CD14-positive monocyte (primary cell): ENCODE data around the gene ZNF513. TPM values are rescaled to one million over a fixed set of nuclear protein-coding genes. Genes with fewer than 3 reads are reported as not detected.
A peak's percentile ranks its signal among the peaks of the same experiment; 100 is the strongest.

Experiments
- DNase-seq, 3 donors: peaks; one replicate each; pipeline ENCODE4 v3.0.0-alpha.2; 2011 to 2022
- H2AFZ ChIP-seq: 2 replicates; pipeline ENCODE4 v1.6.0; 2012; ENCODE audit warnings: mild to moderate bottlenecking, low read depth, low read length, inconsistent platforms; ENCODE audit not compliant: insufficient read depth, poor library complexity, severe bottlenecking
- H3K27ac ChIP-seq, 2 donors: 1 replicate in 1 of 2; 2 replicates in 1 of 2; pipeline ENCODE4 v1.5.1; 2012 to 2013; ENCODE audit warnings: low read length in 2 of 2, control low read depth in 1 of 2, inconsistent platforms in 1 of 2, low read depth in 1 of 2, mild to moderate bottlenecking in 1 of 2
- H3K27me3 ChIP-seq, 2 donors: one replicate each; pipeline versions ENCODE4 v1.6.0 to v1.6.1; 2011 to 2013; ENCODE audit warnings: low read length in 2 of 2; ENCODE audit not compliant: control insufficient read depth in 2 of 2, insufficient read depth in 2 of 2
- H3K36me3 ChIP-seq, 2 donors: replicated peaks in 1 of 2; 1 replicate in 1 of 2; 2 replicates in 1 of 2; pipeline versions ENCODE4 v1.5.1 to v1.6.1; 2012 to 2013; ENCODE audit warnings: low read length in 2 of 2, control low read depth in 1 of 2, inconsistent platforms in 1 of 2, mild to moderate bottlenecking in 1 of 2; ENCODE audit not compliant: insufficient read depth in 2 of 2, control insufficient read depth in 1 of 2
- H3K4me1 ChIP-seq, 2 donors: 1 replicate in 1 of 2; 2 replicates in 1 of 2; pipeline versions ENCODE4 v1.5.1 to v1.6.1; 2012 to 2013; ENCODE audit warnings: low read length in 2 of 2, control low read depth in 1 of 2, inconsistent platforms in 1 of 2, mild to moderate bottlenecking in 1 of 2, moderate library complexity in 1 of 2; ENCODE audit not compliant: insufficient read depth in 2 of 2, control insufficient read depth in 1 of 2
- H3K4me2 ChIP-seq: replicated peaks from 2 replicates; pipeline ENCODE3; 2012; ENCODE audit warnings: low read length, moderate library complexity, mild to moderate bottlenecking; ENCODE audit not compliant: poor library complexity, severe bottlenecking; ENCODE audit errors: extremely low read depth
- H3K4me3 ChIP-seq, 3 experiments: fragments of 200-600 bp in 1 of 3; sonication (generic) in 1 of 3; replicated peaks in 1 of 3; 1 replicate in 2 of 3; 2 replicates in 1 of 3; pipeline ENCODE4 v1.5.1; 2011 to 2013; ENCODE audit warnings: low read length in 3 of 3, mild to moderate bottlenecking in 3 of 3, control low read depth in 2 of 3, low read depth in 2 of 3, inconsistent platforms in 1 of 3, moderate library complexity in 1 of 3
- H3K79me2 ChIP-seq: 2 replicates; pipeline ENCODE4 v1.6.0; 2012; ENCODE audit warnings: mild to moderate bottlenecking, control low read depth, inconsistent platforms, low read length, moderate library complexity; ENCODE audit not compliant: insufficient read depth
- H3K9ac ChIP-seq: 2 replicates; pipeline ENCODE4 v1.6.0; 2017; ENCODE audit warnings: low read length, mild to moderate bottlenecking; ENCODE audit not compliant: insufficient read depth, poor library complexity, severe bottlenecking
- H3K9me3 ChIP-seq, 2 donors: replicated peaks in 1 of 2; 1 replicate in 1 of 2; 2 replicates in 1 of 2; pipeline versions ENCODE4 v1.5.1 to v1.6.1; 2012 to 2013; ENCODE audit warnings: low read length in 2 of 2, control low read depth in 1 of 2; ENCODE audit not compliant: control insufficient read depth in 1 of 2, insufficient read depth in 1 of 2
- H4K20me1 ChIP-seq: 2 replicates; pipeline ENCODE4 v1.6.0; 2012; ENCODE audit warnings: mild to moderate bottlenecking, low read length, control low read depth, moderate library complexity; ENCODE audit not compliant: insufficient read depth
- H3K27ac Mint-ChIP-seq, 7 donors: one replicate each; pipeline ENCODE4 v1.8.0; 2020; ENCODE audit warnings: mild to moderate bottlenecking in 7 of 7, mixed read lengths in 7 of 7, moderate library complexity in 6 of 7, inconsistent platforms in 2 of 7
- H3K27me3 Mint-ChIP-seq, 3 donors: one replicate each; pipeline ENCODE4 v1.8.0; 2021 to 2022; ENCODE audit warnings: low read depth in 3 of 3, mild to moderate bottlenecking in 3 of 3, mixed read lengths in 3 of 3, moderate library complexity in 3 of 3, inconsistent platforms in 1 of 3
- H3K36me3 Mint-ChIP-seq, 2 donors: one replicate each; pipeline ENCODE4 v1.8.0; 2020; ENCODE audit warnings: mixed read lengths in 2 of 2, inconsistent platforms in 1 of 2, mild to moderate bottlenecking in 1 of 2
- H3K4me1 Mint-ChIP-seq: one replicate; pipeline ENCODE4 v1.8.0; 2020; ENCODE audit warnings: mild to moderate bottlenecking, mixed read lengths
- H3K4me3 Mint-ChIP-seq, 2 donors: one replicate each; pipeline ENCODE4 v1.8.0; 2020; ENCODE audit warnings: mild to moderate bottlenecking in 2 of 2, mixed read lengths in 2 of 2, moderate library complexity in 1 of 2
- H3K9me3 Mint-ChIP-seq, 7 donors: one replicate each; pipeline ENCODE4 v1.8.0; 2020 to 2022; ENCODE audit warnings: mixed read lengths in 7 of 7, mild to moderate bottlenecking in 6 of 7, moderate library complexity in 6 of 7, inconsistent platforms in 2 of 7
- whole genome bisulfite sequencing: methylation state at CpG from one replicate; pipeline ENCODE4 v1.1.5; 2013; ENCODE audit warnings: missing lambda C conversion rate; ENCODE audit not compliant: insufficient coverage; 5-methylcytosine and 5-hydroxymethylcytosine counted together
- intact Hi-C, 2 donors: fragments of 100-400 bp; cut with micrococcal nuclease; formaldehyde crosslinking; loops; one replicate each; pipeline versions ENCODE4 v1.15.0 to v1.15.1; 2023
- polyA plus RNA-seq, 3 donors: library from polyadenylated mRNA; depleted of rRNA in 1 of 3; unstranded in 2 of 3; stranded (reverse) in 1 of 3; fragments of 300-500 nt in 2 of 3; fragments of >200 nt in 1 of 3; fragmentation: Illumina TruSeq in 2 of 3; gene quantifications; 1 replicate in 2 of 3; 2 replicates in 1 of 3; pipeline ENCODE4 v1.2.3, GENCODE V29; 2012 to 2021
- TF ChIP-seq, protein P1 (sequence below): fragments of 200-600 bp; IDR thresholded peaks from one replicate; pipeline ENCODE4 v1.8.0; 2022; ENCODE audit warnings: antibody characterized with exemption, mild to moderate bottlenecking

The ZNF513 gene
- polyA plus RNA-seq, 3 donors, result 2.4 to 36.8 (median 2.6) TPM

DNA sequence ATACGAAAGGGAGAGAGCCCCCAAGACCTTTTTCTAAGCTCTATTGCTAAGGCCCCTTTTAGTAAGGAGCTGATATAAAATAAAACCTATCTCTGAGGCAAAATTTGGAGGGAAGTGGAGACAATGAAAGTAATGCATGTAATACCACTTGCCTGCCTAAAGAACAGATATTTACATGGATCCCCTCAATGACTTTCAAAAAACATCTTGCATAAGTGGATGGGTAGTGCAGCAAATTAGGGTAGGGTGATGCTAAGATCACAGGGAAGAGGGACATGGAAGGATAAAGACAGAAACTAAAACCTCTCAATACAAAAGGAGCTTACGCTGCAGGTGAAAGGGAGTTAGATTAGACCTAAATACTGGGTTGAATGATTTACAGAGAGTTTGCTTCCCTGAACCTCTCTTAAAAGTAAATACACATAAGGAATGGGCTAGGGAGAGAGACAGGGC, 1.1 kb downstream of the ZNF513 start:
- WGBS, result no CpG with 5 or more reads among the region's 2 CpGs
- peaks cover 0 to 2% (median 0%) of the 10 kb centered on the region in 7 donors for H3K9me3 Mint-ChIP-seq
- intact Hi-C loops, result loop anchor here in 1 of 2 donors (10.0 kb wide), 1 partner anchor 115 kb away; the partner anchor contains the start of genes FNDC4 and GCKR
- peak overlapping the region; percentile 93 to 98 (median 96) for H3K27ac Mint-ChIP-seq
- no peaks in the 10 kb centered on the region for H3K27me3 ChIP-seq
- H4K20me1 ChIP-seq, result peaks cover 45% of the 10 kb centered on the region
- peak overlapping the region; percentile 86 to 91 for H3K4me3 Mint-ChIP-seq
- H3K36me3 Mint-ChIP-seq, result peaks cover 54 to 66% of the 10 kb centered on the region in 2 donors
- H3K4me3 ChIP-seq, result peak overlapping the region; percentile 67 to 78 (median 68)
- TF ChIP-seq, protein P1, sequence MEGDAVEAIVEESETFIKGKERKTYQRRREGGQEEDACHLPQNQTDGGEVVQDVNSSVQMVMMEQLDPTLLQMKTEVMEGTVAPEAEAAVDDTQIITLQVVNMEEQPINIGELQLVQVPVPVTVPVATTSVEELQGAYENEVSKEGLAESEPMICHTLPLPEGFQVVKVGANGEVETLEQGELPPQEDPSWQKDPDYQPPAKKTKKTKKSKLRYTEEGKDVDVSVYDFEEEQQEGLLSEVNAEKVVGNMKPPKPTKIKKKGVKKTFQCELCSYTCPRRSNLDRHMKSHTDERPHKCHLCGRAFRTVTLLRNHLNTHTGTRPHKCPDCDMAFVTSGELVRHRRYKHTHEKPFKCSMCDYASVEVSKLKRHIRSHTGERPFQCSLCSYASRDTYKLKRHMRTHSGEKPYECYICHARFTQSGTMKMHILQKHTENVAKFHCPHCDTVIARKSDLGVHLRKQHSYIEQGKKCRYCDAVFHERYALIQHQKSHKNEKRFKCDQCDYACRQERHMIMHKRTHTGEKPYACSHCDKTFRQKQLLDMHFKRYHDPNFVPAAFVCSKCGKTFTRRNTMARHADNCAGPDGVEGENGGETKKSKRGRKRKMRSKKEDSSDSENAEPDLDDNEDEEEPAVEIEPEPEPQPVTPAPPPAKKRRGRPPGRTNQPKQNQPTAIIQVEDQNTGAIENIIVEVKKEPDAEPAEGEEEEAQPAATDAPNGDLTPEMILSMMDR, result no peak
- H3K79me2 ChIP-seq, result peaks cover 38% of the 10 kb centered on the region
- peaks cover 18 to 38% of the 10 kb centered on the region in 2 donors for H3K4me1 ChIP-seq
- H2AFZ ChIP-seq, result peak overlapping the region; percentile 90
- H3K4me2 ChIP-seq, result peak overlapping the region; percentile 81
- H3K27ac ChIP-seq, result peak overlapping the region; percentile 79 to 96
- H3K27me3 Mint-ChIP-seq, result peaks cover 0 to 3% (median 1%) of the 10 kb centered on the region in 3 donors
- peaks cover 29% of the 10 kb centered on the region for H3K4me1 Mint-ChIP-seq
- no peaks in the 10 kb centered on the region for H3K9me3 ChIP-seq
- DNase-seq, result no peak
- peak overlapping the region; percentile 86 for H3K9ac ChIP-seq
- H3K36me3 ChIP-seq, result peaks cover 61 to 71% of the 10 kb centered on the region in 2 donors

DNA sequence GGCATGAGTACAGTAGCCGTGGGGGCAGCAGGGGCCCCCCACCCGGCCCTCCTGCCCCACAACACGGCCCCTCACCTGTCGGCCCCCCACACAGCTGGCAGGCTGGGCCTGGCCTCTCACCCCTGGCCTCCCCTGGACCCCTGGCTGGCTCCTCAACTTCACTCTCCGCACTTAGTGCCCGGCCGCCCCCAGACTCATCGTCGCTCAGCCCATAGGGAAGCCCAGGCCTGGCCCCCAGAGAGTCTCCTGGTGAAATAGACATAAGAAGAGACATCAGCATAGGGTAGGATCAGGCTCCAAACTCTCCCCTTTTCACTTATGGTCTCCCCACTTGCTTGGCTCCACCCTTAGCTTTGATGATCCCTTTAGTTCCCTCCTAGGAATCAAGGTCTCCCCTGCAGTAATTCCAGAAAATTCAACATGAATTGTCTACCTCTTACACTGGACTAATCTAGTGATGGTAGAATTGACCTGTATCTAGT, 1.7 kb downstream of the ZNF513 start:
- WGBS, result 95% methylated on average over 4 of the region's 9 CpGs
- H4K20me1 ChIP-seq, result peaks cover 49% of the 10 kb centered on the region
- no peaks in the 10 kb centered on the region for H3K27me3 ChIP-seq
- H3K9ac ChIP-seq, result no peak overlapping the region
- H3K4me1 ChIP-seq, result peaks cover 18 to 38% of the 10 kb centered on the region in 2 donors
- Mint-ChIP-seq H3K36me3 (peaks cover 53 to 66% of the 10 kb centered on the region in 2 donors), H3K27ac (peak overlapping the region; percentile 25 to 96 (median 79)), H3K27me3 (peaks cover 0 to 3% (median 1%) of the 10 kb centered on the region in 3 donors), H3K4me3 (peak overlapping the region in 1 of 2 donors; percentile 19), H3K4me1 (peaks cover 29% of the 10 kb centered on the region), H3K9me3 (peaks cover 0 to 2% (median 0%) of the 10 kb centered on the region in 7 donors)
- peaks cover 60 to 71% of the 10 kb centered on the region in 2 donors for H3K36me3 ChIP-seq
- H3K27ac ChIP-seq, result peak overlapping the region; percentile 4 to 96
- peak overlapping the region in 1 of 3 experiments; percentile 78 for H3K4me3 ChIP-seq
- peaks cover 44% of the 10 kb centered on the region for H3K79me2 ChIP-seq
- no peak for DNase-seq
- peak overlapping the region; percentile 81 for H3K4me2 ChIP-seq
- intact Hi-C loops, result loop anchor here in 1 of 2 donors (10.0 kb wide), 1 partner anchor 116 kb away; the partner anchor contains the start of genes FNDC4 and GCKR
- no peaks in the 10 kb centered on the region for H3K9me3 ChIP-seq
- TF ChIP-seq, protein P1, result no peak
- H2AFZ ChIP-seq, result no peak overlapping the region
